Skeletal muscle satellite cell (primary cell): Measurements from ENCODE around the gene MMP2.

Source experiments
- H3K27me3 ChIP-seq: 2 replicates; pipeline ENCODE4 v1.7.0; 2013; ENCODE audit warnings: low read length; ENCODE audit not compliant: control insufficient read depth, insufficient read depth
- H3K36me3 ChIP-seq: 2 replicates; pipeline ENCODE4 v1.7.0; 2013; ENCODE audit warnings: mild to moderate bottlenecking, control low read depth, low read length; ENCODE audit not compliant: insufficient read depth
- H3K4me1 ChIP-seq: 2 replicates; pipeline ENCODE4 v1.7.0; 2013; ENCODE audit warnings: low read length; ENCODE audit not compliant: control insufficient read depth, insufficient read depth
- H3K4me2 ChIP-seq: 2 replicates; pipeline ENCODE4 v1.7.0; 2013; ENCODE audit warnings: mild to moderate bottlenecking, low read length
- H3K4me3 ChIP-seq: 2 replicates; pipeline ENCODE4 v1.7.0; 2013; ENCODE audit warnings: low read length
- H3K9ac ChIP-seq: 2 replicates; pipeline ENCODE4 v1.7.0; 2013; ENCODE audit warnings: mild to moderate bottlenecking, low read depth, low read length, moderate library complexity
- H3K9me3 ChIP-seq: replicated peaks from 2 replicates; pipeline ENCODE4 v1.7.0; 2013; ENCODE audit warnings: mild to moderate bottlenecking, control low read depth, low read length

Gene MMP2

DNA sequence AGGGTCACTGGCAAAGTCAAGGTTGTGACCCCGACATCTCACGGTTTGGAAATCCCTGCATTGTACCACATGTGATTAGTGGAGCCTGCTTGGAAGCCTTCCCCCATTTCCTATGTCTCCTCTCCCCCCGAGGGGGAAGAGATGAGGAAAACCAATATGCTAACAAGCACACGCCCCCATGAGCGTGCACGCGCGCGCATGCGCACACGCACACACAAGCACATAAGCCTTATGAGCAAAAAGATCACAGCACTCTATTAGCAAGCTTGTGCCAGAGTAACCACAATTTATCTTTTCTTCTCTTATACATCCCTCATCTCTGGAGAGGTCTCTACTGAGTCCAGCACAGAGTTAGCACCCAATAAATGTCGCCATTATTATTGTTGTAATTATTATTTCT, 31.8 kb upstream of the MMP2 start:
- no peak overlapping the region for H3K9ac ChIP-seq
- H3K4me1 ChIP-seq = no peaks in the 10 kb centered on the region
- H3K4me2 ChIP-seq = no peak overlapping the region
- H3K4me3 ChIP-seq = no peak overlapping the region
- no peaks in the 10 kb centered on the region for H3K9me3 ChIP-seq
- H3K36me3 ChIP-seq = no peaks in the 10 kb centered on the region
- no peaks in the 10 kb centered on the region for H3K27me3 ChIP-seq

GRCh38 chr16:55452996-55453395, 26.0 kb upstream of the MMP2 start:
- Histone ChIP-seq H3K4me2 (no peak overlapping the region), H3K9ac (no peak overlapping the region), H3K9me3 (no peaks in the 10 kb centered on the region), H3K36me3 (no peaks in the 10 kb centered on the region), H3K4me1 (no peaks in the 10 kb centered on the region), H3K27me3 (peaks cover 8% of the 10 kb centered on the region), H3K4me3 (no peak overlapping the region)

GRCh38 chr16:55453909-55454308, 25.1 kb upstream of the MMP2 start:
- peaks cover 13% of the 10 kb centered on the region for H3K27me3 ChIP-seq
- H3K36me3 ChIP-seq = no peaks in the 10 kb centered on the region
- H3K4me2 ChIP-seq = no peak overlapping the region
- no peak overlapping the region for H3K9ac ChIP-seq
- H3K4me1 ChIP-seq = no peaks in the 10 kb centered on the region
- H3K9me3 ChIP-seq = no peaks in the 10 kb centered on the region
- H3K4me3 ChIP-seq = no peak overlapping the region

- H3K4me1 ChIP-seq = no peaks in the 10 kb centered on the region
- H3K9me3 ChIP-seq = no peaks in the 10 kb centered on the region
- no peak overlapping the region for H3K4me2 ChIP-seq
- H3K27me3 ChIP-seq = peaks cover 13% of the 10 kb centered on the region
- no peak overlapping the region for H3K9ac ChIP-seq
- no peak overlapping the region for H3K4me3 ChIP-seq
- no peaks in the 10 kb centered on the region for H3K36me3 ChIP-seq
These were observed 24.1 kb upstream of the MMP2 start for GRCh38 chr16:55454861-55455260.

DNA sequence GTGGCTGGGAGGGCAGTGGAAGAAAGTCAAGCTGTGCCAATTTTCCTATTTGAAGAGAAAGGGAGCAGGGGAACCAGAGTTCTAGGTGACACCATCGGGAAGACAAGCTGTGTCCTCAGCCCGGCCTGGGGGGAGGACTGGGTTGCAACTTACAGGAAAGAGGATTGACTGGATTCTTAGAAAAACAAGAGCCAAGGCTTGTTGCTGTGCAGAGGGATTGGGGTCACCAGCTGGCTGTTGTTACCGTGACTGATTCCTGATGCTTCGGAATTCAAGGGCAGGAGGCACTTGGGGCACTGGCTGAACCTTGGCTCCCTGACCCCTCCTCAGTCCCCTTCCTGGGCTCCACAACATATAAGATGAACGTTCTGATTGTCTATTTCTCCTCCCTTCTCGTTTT, 16.8 kb upstream of the MMP2 start:
- Histone ChIP-seq H3K36me3 (no peaks in the 10 kb centered on the region), H3K4me3 (no peak overlapping the region), H3K27me3 (peaks cover 8% of the 10 kb centered on the region), H3K4me2 (no peak overlapping the region), H3K4me1 (no peaks in the 10 kb centered on the region), H3K9me3 (no peaks in the 10 kb centered on the region), H3K9ac (no peak overlapping the region)

- Histone ChIP-seq H3K4me1 (no peaks in the 10 kb centered on the region), H3K9ac (no peak overlapping the region), H3K36me3 (no peaks in the 10 kb centered on the region), H3K9me3 (no peaks in the 10 kb centered on the region), H3K4me3 (no peak overlapping the region), H3K27me3 (no peaks in the 10 kb centered on the region), H3K4me2 (no peak overlapping the region)
These were observed 14.6 kb upstream of the MMP2 start for GRCh38 chr16:55464375-55464774.

GRCh38 chr16:55465077-55465896, 13.7 kb upstream of the MMP2 start:
- H3K4me1 ChIP-seq = peaks cover 2% of the 10 kb centered on the region
- no peaks in the 10 kb centered on the region for H3K36me3 ChIP-seq
- no peak overlapping the region for H3K9ac ChIP-seq
- H3K27me3 ChIP-seq = no peaks in the 10 kb centered on the region
- no peak overlapping the region for H3K4me3 ChIP-seq
- H3K9me3 ChIP-seq = no peaks in the 10 kb centered on the region
- H3K4me2 ChIP-seq = peak overlapping the region; percentile 64

- Histone ChIP-seq H3K4me2 (no peak overlapping the region), H3K9ac (no peak overlapping the region), H3K4me1 (peaks cover 11% of the 10 kb centered on the region), H3K4me3 (no peak overlapping the region), H3K36me3 (no peaks in the 10 kb centered on the region), H3K27me3 (no peaks in the 10 kb centered on the region), H3K9me3 (no peaks in the 10 kb centered on the region)
These were observed 12.8 kb upstream of the MMP2 start for GRCh38 chr16:55466209-55466608.

DNA sequence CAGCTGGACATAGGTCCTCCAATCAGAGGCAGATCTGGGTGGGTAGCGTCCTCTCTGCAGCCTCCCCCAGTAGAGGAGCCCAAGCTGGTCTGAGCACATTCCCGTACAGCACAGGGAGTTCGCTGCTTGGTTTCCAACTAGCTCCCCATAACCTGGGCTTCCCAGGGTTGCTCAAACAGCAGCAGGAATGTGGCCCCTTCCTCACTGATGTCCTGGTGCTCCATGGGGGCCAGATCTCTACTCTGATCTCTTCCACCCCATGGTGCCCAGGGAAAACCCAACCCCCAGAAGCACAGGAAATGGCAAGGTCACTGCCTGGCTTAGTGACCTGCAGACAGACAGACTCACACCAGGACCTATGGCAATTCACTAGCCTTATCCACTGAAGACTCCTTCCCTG, 11.1 kb upstream of the MMP2 start:
- H3K36me3 ChIP-seq = no peaks in the 10 kb centered on the region

GRCh38 chr16:55468352-55468990, 10.5 kb upstream of the MMP2 start:
- Histone ChIP-seq H3K27me3 (no peaks in the 10 kb centered on the region), H3K4me3 (no peak overlapping the region), H3K36me3 (no peaks in the 10 kb centered on the region), H3K9ac (no peak overlapping the region), H3K4me2 (no peak overlapping the region), H3K9me3 (no peaks in the 10 kb centered on the region), H3K4me1 (peaks cover 29% of the 10 kb centered on the region)

More for the DNA sequence above, 11.1 kb upstream of the MMP2 start:
- Histone ChIP-seq H3K4me1 (peaks cover 27% of the 10 kb centered on the region), H3K27me3 (no peaks in the 10 kb centered on the region), H3K9me3 (no peaks in the 10 kb centered on the region), H3K9ac (no peak overlapping the region), H3K4me2 (no peak overlapping the region), H3K4me3 (no peak overlapping the region)

- Histone ChIP-seq H3K4me1 (peaks cover 29% of the 10 kb centered on the region), H3K4me3 (no peak overlapping the region), H3K9ac (no peak overlapping the region), H3K4me2 (peak overlapping the region; percentile 70), H3K9me3 (no peaks in the 10 kb centered on the region), H3K36me3 (no peaks in the 10 kb centered on the region), H3K27me3 (no peaks in the 10 kb centered on the region)
These were observed 9.0 kb upstream of the MMP2 start for GRCh38 chr16:55469821-55470532.
